K562 (cell line): ENCODE measurements around the gene TDRD12. TPM values are rescaled to one million over a fixed set of nuclear protein-coding genes. Genes with fewer than 3 reads are reported as not detected.

ENCODE experiments used
- CLOCK ChIP-seq: fragments of 250-450 bp; sonication (Bioruptor Pico); IDR thresholded peaks from 2 replicates; pipeline ENCODE4 v1.4.0; 2020; ENCODE audit warnings: mild to moderate bottlenecking, moderate library complexity, borderline replicate concordance
- MAFG ChIP-seq: fragments of 450-650 bp; conservative IDR thresholded peaks from 2 replicates; pipeline ENCODE4 v1.6.1; 2016; ENCODE audit warnings: missing genetic modification characterization, missing compliant biosample characterization
- MBD1 ChIP-seq: fragments of 250-450 bp; sonication (Bioruptor Pico); IDR thresholded peaks from 2 replicates; pipeline ENCODE4 v1.8.0; 2022; ENCODE audit warnings: inconsistent platforms
- MECOM ChIP-seq: fragments of 250-450 bp; sonication (Bioruptor Pico); IDR thresholded peaks from 2 replicates; pipeline ENCODE4 v1.8.0; 2022; ENCODE audit warnings: inconsistent platforms
- MTA1 ChIP-seq: fragments of 450-650 bp; IDR thresholded peaks from 2 replicates; pipeline ENCODE4 v1.6.1; 2017; ENCODE audit warnings: borderline replicate concordance
- MTF1 ChIP-seq: fragments of 250-450 bp; sonication (Bioruptor Pico); IDR thresholded peaks from 2 replicates; pipeline ENCODE4 v1.9.0; 2021; ENCODE audit warnings: moderate library complexity, mild to moderate bottlenecking, inconsistent platforms, borderline replicate concordance
- MXD1 ChIP-seq: fragments of 250-450 bp; sonication (Bioruptor Pico); IDR thresholded peaks from 2 replicates; pipeline ENCODE4 v1.8.0; 2021; ENCODE audit warnings: borderline replicate concordance, mild to moderate bottlenecking, moderate library complexity; ENCODE audit not compliant: poor library complexity, severe bottlenecking
- PBX2 ChIP-seq, 2 experiments: IDR thresholded peaks in 1 of 2; conservative IDR thresholded peaks in 1 of 2; 2 replicates each; pipeline ENCODE4 v1.6.1; 2016; ENCODE audit warnings: low read depth in 2 of 2, mild to moderate bottlenecking in 1 of 2, missing compliant biosample characterization in 1 of 2, missing genetic modification characterization in 1 of 2, moderate library complexity in 1 of 2
- SRSF7 ChIP-seq: fragments of 200-400 bp; formaldehyde crosslinking; optimal IDR thresholded peaks from 2 replicates; pipeline ENCODE3; 2017; ENCODE audit warnings: mild to moderate bottlenecking, low read depth, low read length
- U2AF1 ChIP-seq: fragments of 200-400 bp; formaldehyde crosslinking; optimal IDR thresholded peaks from 2 replicates; pipeline ENCODE3; 2017; ENCODE audit warnings: mild to moderate bottlenecking, low read depth, low read length, moderate library complexity
- ZFP1 ChIP-seq: fragments of 450-650 bp; formaldehyde crosslinking; IDR thresholded peaks from 2 replicates; pipeline ENCODE4 v1.4.0; 2020; ENCODE audit warnings: mild to moderate bottlenecking, mixed read lengths
- polyA plus RNA-seq, 8 experiments: library from polyadenylated mRNA; depleted of rRNA in 4 of 8; stranded (reverse) in 5 of 8; unstranded in 3 of 8; fragments of >200 nt; fragmentation: Nextera tagmentation in 2 of 8; fragmentation: Illumina TruSeq in 1 of 8; extraction: Ambion mirVana in 2 of 8; extraction: Trizol in 1 of 8; gene quantifications; 2 replicates each; pipeline versions ENCODE4 v1.2.1 to v1.2.3, GENCODE V29; 2011 to 2014; ENCODE audit warnings: inconsistent platforms in 1 of 8, missing spikeins in 1 of 8
- total RNA-seq, 7 experiments: library from RNA; depleted of rRNA in 6 of 7; stranded (reverse); fragments of >200 nt in 6 of 7; fragmentation: Illumina TruSeq in 2 of 7; extraction: Trizol in 2 of 7; gene quantifications; 2 replicates each; pipeline versions ENCODE4 v1.2.1 to v1.2.3, GENCODE V29; 2011 to 2021; ENCODE audit warnings: low replicate concordance in 1 of 7
- TF ChIP-seq, protein P1 (sequence below), 2 experiments: fragments of 200-800 bp in 1 of 2; sonication (Bioruptor generic) in 1 of 2; sonication (generic) in 1 of 2; formaldehyde crosslinking in 1 of 2; IDR thresholded peaks in 1 of 2; conservative IDR thresholded peaks in 1 of 2; 2 replicates each; pipeline versions ENCODE4 v1.5.0 to v1.6.1; 2016 to 2020; ENCODE audit warnings: missing compliant biosample characterization in 1 of 2, missing genetic modification characterization in 1 of 2, missing genetic modification reagents in 1 of 2
- TF ChIP-seq, protein P2 (sequence below): fragments of 250-450 bp; sonication (Bioruptor Pico); IDR thresholded peaks from 2 replicates; pipeline ENCODE4 v1.4.0; 2020; ENCODE audit warnings: borderline replicate concordance

TDRD12 gene
- total and polyA plus RNA-seq, 9 of the 15 experiments (the other 6 are each of a cell fraction or from before 2014, with no cell fraction given), result 0.03 TPM; not detected in 8

DNA sequence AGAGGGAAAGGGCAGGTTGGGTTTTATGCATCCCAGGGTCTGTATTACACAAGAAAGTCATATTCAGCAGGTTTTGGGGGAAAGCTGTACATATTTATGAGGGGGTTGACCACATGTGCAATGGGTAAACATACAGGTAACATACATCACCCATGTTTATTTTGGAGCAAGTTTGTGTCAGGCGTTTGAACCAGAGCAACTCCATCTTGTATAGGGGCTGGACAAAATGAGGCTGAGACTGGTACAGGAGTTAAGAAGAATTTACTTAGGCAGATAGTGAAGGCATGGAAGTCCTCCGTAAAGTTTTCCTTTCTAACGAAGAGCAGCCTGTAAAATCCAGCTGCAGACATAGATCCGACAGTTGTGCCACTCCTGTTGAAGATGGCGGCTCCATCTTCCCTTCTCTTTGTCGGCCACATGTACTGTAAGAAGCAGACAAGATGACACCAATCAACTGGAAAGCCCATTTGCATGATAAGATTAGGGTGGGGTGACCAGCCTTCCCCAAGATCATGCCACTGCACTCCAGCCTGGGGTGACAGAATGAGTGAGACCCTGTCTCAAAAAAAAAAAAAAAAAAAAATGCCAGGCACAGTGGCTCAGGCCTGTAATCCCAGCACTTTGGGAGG lies 32.6 kb upstream of the TDRD12 start (continued):
- TF ChIP-seq MXD1 (CRISPR knock-in tag), result peak; percentile 70
- no peak for TF ChIP-seq CLOCK (CRISPR knock-in tag)
- TF ChIP-seq, protein P1, sequence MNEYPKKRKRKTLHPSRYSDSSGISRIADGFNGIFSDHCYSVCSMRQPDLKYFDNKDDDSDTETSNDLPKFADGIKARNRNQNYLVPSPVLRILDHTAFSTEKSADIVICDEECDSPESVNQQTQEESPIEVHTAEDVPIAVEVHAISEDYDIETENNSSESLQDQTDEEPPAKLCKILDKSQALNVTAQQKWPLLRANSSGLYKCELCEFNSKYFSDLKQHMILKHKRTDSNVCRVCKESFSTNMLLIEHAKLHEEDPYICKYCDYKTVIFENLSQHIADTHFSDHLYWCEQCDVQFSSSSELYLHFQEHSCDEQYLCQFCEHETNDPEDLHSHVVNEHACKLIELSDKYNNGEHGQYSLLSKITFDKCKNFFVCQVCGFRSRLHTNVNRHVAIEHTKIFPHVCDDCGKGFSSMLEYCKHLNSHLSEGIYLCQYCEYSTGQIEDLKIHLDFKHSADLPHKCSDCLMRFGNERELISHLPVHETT (CRISPR knock-in tag; conservative IDR thresholded peaks at IDR 0.05 in 1 of 2, IDR thresholded peaks at IDR 0.05 in 1 of 2), result peak in 1 of 2 experiments; percentile 88; a peak in 2 of 4 replicates
- TF ChIP-seq, protein P2, sequence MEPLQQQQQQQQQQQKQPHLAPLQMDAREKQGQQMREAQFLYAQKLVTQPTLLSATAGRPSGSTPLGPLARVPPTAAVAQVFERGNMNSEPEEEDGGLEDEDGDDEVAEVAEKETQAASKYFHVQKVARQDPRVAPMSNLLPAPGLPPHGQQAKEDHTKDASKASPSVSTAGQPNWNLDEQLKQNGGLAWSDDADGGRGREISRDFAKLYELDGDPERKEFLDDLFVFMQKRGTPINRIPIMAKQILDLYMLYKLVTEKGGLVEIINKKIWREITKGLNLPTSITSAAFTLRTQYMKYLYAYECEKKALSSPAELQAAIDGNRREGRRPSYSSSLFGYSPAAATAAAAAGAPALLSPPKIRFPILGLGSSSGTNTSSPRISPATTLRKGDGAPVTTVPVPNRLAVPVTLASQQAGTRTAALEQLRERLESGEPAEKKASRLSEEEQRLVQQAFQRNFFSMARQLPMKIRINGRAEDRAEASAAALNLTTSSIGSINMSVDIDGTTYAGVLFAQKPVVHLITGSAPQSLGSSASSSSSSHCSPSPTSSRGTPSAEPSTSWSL (CRISPR knock-in tag), result peak; percentile 87; the same call in 1 of the 2 replicates
- TF ChIP-seq U2AF1, result no peak
- TF ChIP-seq MBD1 (CRISPR knock-in tag), result 0 out of 2 replicates have a peak, but pooled peaks have one; percentile 62
- TF ChIP-seq ZFP1 (CRISPR knock-in tag), result peak; percentile 82
- TF ChIP-seq MTF1, result peak; percentile 95
- TF ChIP-seq MTA1, result no peak
- TF ChIP-seq MAFG (tag), result peak; percentile 20; the same call in 1 of the 2 replicates
- TF ChIP-seq SRSF7, result no peak
- no peak for TF ChIP-seq PBX2 (CRISPR knock-in tag; IDR thresholded peaks at IDR 0.05; ENCODE audit: low read depth)
- peak; percentile 43; the same call in 1 of the 2 replicates for TF ChIP-seq PBX2 (tag; conservative IDR thresholded peaks at IDR 0.05; ENCODE audit: low read depth)
- peak; percentile 98 for TF ChIP-seq MECOM (CRISPR knock-in tag)
